OCI-LY1 (cell line): ENCODE measurements around the gene ARF3.

Source experiments
- H2AFZ ChIP-seq: fragments of 200-600 bp; sonication (generic), shearing (Covaris generic); 2 replicates; pipeline ENCODE4 v1.6.0; 2014; ENCODE audit warnings: antibody characterized with exemption, mild to moderate bottlenecking, low read length
- H3F3A ChIP-seq: fragments of 200-600 bp; sonication (generic), shearing (Covaris generic); 2 replicates; pipeline ENCODE4 v1.6.0; 2014; ENCODE audit warnings: mild to moderate bottlenecking, antibody characterized with exemption, low read length, moderate library complexity; ENCODE audit not compliant: insufficient read depth
- H3K27ac ChIP-seq: fragments of 200-600 bp; sonication (generic); 2 replicates; pipeline ENCODE4 v1.5.1; 2014; ENCODE audit warnings: low read length, mixed run types, mild to moderate bottlenecking, low read depth; ENCODE audit not compliant: poor library complexity, severe bottlenecking
- H3K27me3 ChIP-seq: fragments of 200-600 bp; sonication (generic); 2 replicates; pipeline ENCODE4 v1.6.0; 2014; ENCODE audit warnings: antibody characterized with exemption, mild to moderate bottlenecking, low read length, moderate library complexity; ENCODE audit not compliant: insufficient read depth
- H3K36me3 ChIP-seq: fragments of 200-600 bp; sonication (generic); 2 replicates; pipeline ENCODE4 v1.6.1; 2014; ENCODE audit warnings: mild to moderate bottlenecking, antibody characterized with exemption, low read length, moderate library complexity, mixed read lengths; ENCODE audit not compliant: insufficient read depth
- H3K4me1 ChIP-seq: fragments of 200-600 bp; sonication (generic); 2 replicates; pipeline ENCODE4 v1.5.1; 2014; ENCODE audit warnings: mild to moderate bottlenecking, low read length, moderate library complexity; ENCODE audit not compliant: insufficient read depth, severe bottlenecking
- H3K4me2 ChIP-seq: fragments of 200-600 bp; sonication (generic), shearing (Covaris generic); 2 replicates; pipeline ENCODE4 v1.6.1; 2014; ENCODE audit warnings: low read length
- H3K4me3 ChIP-seq: fragments of 200-600 bp; sonication (generic); 2 replicates; pipeline ENCODE4 v1.5.1; 2014; ENCODE audit warnings: low read length, low read depth, mild to moderate bottlenecking, mixed read lengths; ENCODE audit not compliant: poor library complexity, severe bottlenecking
- H3K79me2 ChIP-seq: fragments of 200-600 bp; shearing (Covaris generic); 2 replicates; pipeline ENCODE4 v1.6.1; 2016; ENCODE audit warnings: mixed run types, low read length, mixed read lengths; ENCODE audit not compliant: insufficient read depth
- H3K9ac ChIP-seq: fragments of 200-600 bp; sonication (generic), shearing (Covaris generic); 2 replicates; pipeline ENCODE4 v1.6.1; 2014; ENCODE audit warnings: mild to moderate bottlenecking, low read length, mixed read lengths
- H3K9me2 ChIP-seq: fragments of 200-600 bp; sonication (generic), shearing (Covaris generic); 2 replicates; pipeline ENCODE4 v1.6.1; 2014; ENCODE audit warnings: low read depth, mild to moderate bottlenecking, low read length, mixed read lengths
- H3K9me3 ChIP-seq: fragments of 200-600 bp; shearing (Covaris generic); 2 replicates; pipeline ENCODE4 v1.6.1; 2014; ENCODE audit warnings: low read length, mixed read lengths
- H4K20me1 ChIP-seq: fragments of 200-600 bp; sonication (generic), shearing (Covaris generic); 2 replicates; pipeline ENCODE4 v1.6.0; 2016; ENCODE audit warnings: mild to moderate bottlenecking, low read length; ENCODE audit not compliant: insufficient read depth
- EZH2 ChIP-seq: fragments of 200-600 bp; sonication (generic), shearing (Covaris generic); IDR thresholded peaks from 2 replicates; pipeline ENCODE4 v1.8.0; 2017; ENCODE audit warnings: borderline replicate concordance, mixed run types, mild to moderate bottlenecking, antibody characterized with exemption, low read length, moderate library complexity, mixed read lengths
- TF ChIP-seq, protein P1 (sequence below): fragments of 200-600 bp; sonication (generic), shearing (Covaris generic); IDR thresholded peaks from 2 replicates; pipeline ENCODE4 v1.5.1; 2017; ENCODE audit warnings: mild to moderate bottlenecking, antibody characterized with exemption, low read length, moderate library complexity, mixed read lengths

The ARF3 gene

DNA sequence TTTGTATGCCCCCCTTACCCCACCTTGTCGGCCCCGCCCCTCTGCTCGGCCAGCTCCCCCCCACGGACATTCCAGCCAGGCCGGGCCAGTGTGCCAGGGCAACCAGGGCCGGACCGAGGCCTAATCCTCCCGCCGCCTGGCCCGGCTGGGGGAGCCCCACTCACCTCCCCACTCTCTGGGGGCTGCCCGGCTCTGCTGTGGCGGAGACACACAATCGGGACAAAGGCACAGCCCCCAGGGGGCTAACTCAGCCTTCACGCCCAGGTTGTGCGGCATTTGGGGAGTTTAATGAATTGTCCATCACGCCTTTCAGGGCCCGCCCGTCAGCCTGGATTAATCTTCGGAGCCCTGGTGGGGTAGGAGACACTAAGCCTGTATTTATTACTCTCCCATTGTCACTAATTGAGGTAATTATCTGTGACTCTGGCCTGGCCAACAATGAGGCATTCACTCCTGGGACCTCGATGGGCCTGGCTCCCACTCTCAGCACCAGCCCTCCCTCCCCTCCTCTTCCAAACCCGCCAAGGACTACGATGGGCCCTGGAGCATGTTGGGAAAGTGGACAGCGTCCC is 29.5 kb upstream of the ARF3 start:
- Histone ChIP-seq H3K9me2 (no peaks in the 10 kb centered on the region), H3K9ac (no peak overlapping the region), H3K4me3 (no peak overlapping the region), H3K9me3 (no peaks in the 10 kb centered on the region), H3K79me2 (no peaks in the 10 kb centered on the region), H3F3A (no peaks in the 10 kb centered on the region), H3K27me3 (peaks cover 4% of the 10 kb centered on the region), H4K20me1 (no peaks in the 10 kb centered on the region), H3K4me2 (no peak overlapping the region), H3K4me1 (no peaks in the 10 kb centered on the region), H3K36me3 (no peaks in the 10 kb centered on the region), H2AFZ (no peak overlapping the region), H3K27ac (no peak overlapping the region)
- TF ChIP-seq, protein P1, sequence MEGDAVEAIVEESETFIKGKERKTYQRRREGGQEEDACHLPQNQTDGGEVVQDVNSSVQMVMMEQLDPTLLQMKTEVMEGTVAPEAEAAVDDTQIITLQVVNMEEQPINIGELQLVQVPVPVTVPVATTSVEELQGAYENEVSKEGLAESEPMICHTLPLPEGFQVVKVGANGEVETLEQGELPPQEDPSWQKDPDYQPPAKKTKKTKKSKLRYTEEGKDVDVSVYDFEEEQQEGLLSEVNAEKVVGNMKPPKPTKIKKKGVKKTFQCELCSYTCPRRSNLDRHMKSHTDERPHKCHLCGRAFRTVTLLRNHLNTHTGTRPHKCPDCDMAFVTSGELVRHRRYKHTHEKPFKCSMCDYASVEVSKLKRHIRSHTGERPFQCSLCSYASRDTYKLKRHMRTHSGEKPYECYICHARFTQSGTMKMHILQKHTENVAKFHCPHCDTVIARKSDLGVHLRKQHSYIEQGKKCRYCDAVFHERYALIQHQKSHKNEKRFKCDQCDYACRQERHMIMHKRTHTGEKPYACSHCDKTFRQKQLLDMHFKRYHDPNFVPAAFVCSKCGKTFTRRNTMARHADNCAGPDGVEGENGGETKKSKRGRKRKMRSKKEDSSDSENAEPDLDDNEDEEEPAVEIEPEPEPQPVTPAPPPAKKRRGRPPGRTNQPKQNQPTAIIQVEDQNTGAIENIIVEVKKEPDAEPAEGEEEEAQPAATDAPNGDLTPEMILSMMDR: no peak
- TF ChIP-seq EZH2: no peak

DNA sequence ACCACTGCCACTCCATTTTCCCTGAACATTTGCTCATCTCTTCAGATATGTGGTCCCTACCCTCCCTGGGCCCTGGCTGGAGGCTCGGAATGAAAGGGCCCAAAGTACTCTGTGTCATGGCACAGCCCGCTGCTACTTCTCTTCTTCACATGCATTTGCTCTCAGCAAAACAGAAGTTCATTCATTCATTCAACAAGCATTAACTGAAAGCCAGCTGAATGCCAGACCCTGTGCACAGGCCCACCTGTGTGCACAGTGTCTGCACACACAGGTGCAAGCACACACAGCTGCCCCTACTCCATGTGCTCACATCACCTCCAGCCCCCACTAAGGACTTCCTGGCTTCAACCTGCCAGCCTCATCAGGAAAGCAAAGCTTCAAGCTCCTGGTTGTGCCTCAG is 28.6 kb upstream of the ARF3 start:
- H3K9ac ChIP-seq: no peak overlapping the region
- TF ChIP-seq, protein P1: no peak
- no peak for TF ChIP-seq EZH2
- no peaks in the 10 kb centered on the region for H3K79me2 ChIP-seq
- H2AFZ ChIP-seq: no peak overlapping the region
- H3K27me3 ChIP-seq: peaks cover 4% of the 10 kb centered on the region
- no peak overlapping the region for H3K4me2 ChIP-seq
- no peaks in the 10 kb centered on the region for H3F3A ChIP-seq
- no peaks in the 10 kb centered on the region for H4K20me1 ChIP-seq
- H3K4me3 ChIP-seq: no peak overlapping the region
- no peaks in the 10 kb centered on the region for H3K9me2 ChIP-seq
- H3K9me3 ChIP-seq: no peaks in the 10 kb centered on the region
- no peaks in the 10 kb centered on the region for H3K36me3 ChIP-seq
- H3K4me1 ChIP-seq: peaks cover 6% of the 10 kb centered on the region
- no peak overlapping the region for H3K27ac ChIP-seq

- H3K9me3 ChIP-seq: no peaks in the 10 kb centered on the region
- H3K27ac ChIP-seq: no peak overlapping the region
- no peaks in the 10 kb centered on the region for H3F3A ChIP-seq
- peaks cover 4% of the 10 kb centered on the region for H3K27me3 ChIP-seq
- H3K9ac ChIP-seq: no peak overlapping the region
- no peaks in the 10 kb centered on the region for H3K79me2 ChIP-seq
- no peak overlapping the region for H3K4me3 ChIP-seq
- H3K4me2 ChIP-seq: no peak overlapping the region
- peaks cover 11% of the 10 kb centered on the region for H3K4me1 ChIP-seq
- no peaks in the 10 kb centered on the region for H4K20me1 ChIP-seq
- H2AFZ ChIP-seq: no peak overlapping the region
- H3K36me3 ChIP-seq: no peaks in the 10 kb centered on the region
- TF ChIP-seq EZH2: no peak
- TF ChIP-seq, protein P1: no peak
- no peaks in the 10 kb centered on the region for H3K9me2 ChIP-seq
These were observed 28.2 kb upstream of the ARF3 start for GRCh38 chr12:48985475-48985897.
